ENCODE measurements around the gene KIF21B.

Gene KIF21B

GRCh38 chr1:201061049-201061448 is 37.5 kb upstream of the KIF21B start:
- DNase-seq: no peak

GRCh38 chr1:201060586-201060985 is 37.1 kb upstream of the KIF21B start:
- H3K36me3 ChIP-seq: no peaks in the 10 kb centered on the region
- no peak overlapping the region for H3K27ac ChIP-seq
- no peaks in the 10 kb centered on the region for H3K27me3 ChIP-seq (ENCODE audit: insufficient read depth, low read depth, severe bottlenecking)
- no peaks in the 10 kb centered on the region for H3K9me3 ChIP-seq (ENCODE audit: severe bottlenecking)
- DNase-seq: no peak
- TF ChIP-seq, protein P1, sequence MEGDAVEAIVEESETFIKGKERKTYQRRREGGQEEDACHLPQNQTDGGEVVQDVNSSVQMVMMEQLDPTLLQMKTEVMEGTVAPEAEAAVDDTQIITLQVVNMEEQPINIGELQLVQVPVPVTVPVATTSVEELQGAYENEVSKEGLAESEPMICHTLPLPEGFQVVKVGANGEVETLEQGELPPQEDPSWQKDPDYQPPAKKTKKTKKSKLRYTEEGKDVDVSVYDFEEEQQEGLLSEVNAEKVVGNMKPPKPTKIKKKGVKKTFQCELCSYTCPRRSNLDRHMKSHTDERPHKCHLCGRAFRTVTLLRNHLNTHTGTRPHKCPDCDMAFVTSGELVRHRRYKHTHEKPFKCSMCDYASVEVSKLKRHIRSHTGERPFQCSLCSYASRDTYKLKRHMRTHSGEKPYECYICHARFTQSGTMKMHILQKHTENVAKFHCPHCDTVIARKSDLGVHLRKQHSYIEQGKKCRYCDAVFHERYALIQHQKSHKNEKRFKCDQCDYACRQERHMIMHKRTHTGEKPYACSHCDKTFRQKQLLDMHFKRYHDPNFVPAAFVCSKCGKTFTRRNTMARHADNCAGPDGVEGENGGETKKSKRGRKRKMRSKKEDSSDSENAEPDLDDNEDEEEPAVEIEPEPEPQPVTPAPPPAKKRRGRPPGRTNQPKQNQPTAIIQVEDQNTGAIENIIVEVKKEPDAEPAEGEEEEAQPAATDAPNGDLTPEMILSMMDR (IDR thresholded peaks at IDR 0.05; ENCODE audit: low read depth, low read length): no peak
- no peak overlapping the region for H3K4me3 ChIP-seq (ENCODE audit: low read depth, low read length)

More at GRCh38 chr1:201061049-201061448, 37.5 kb upstream of the KIF21B start:
- Histone ChIP-seq H3K9me3 (ENCODE audit: severe bottlenecking) (no peaks in the 10 kb centered on the region), H3K27me3 (ENCODE audit: insufficient read depth, low read depth, severe bottlenecking) (no peaks in the 10 kb centered on the region), H3K27ac (no peak overlapping the region), H3K4me3 (ENCODE audit: low read depth, low read length) (no peak overlapping the region), H3K36me3 (no peaks in the 10 kb centered on the region)
- TF ChIP-seq, protein P1 (IDR thresholded peaks at IDR 0.05; ENCODE audit: low read depth, low read length): no peak

DNA sequence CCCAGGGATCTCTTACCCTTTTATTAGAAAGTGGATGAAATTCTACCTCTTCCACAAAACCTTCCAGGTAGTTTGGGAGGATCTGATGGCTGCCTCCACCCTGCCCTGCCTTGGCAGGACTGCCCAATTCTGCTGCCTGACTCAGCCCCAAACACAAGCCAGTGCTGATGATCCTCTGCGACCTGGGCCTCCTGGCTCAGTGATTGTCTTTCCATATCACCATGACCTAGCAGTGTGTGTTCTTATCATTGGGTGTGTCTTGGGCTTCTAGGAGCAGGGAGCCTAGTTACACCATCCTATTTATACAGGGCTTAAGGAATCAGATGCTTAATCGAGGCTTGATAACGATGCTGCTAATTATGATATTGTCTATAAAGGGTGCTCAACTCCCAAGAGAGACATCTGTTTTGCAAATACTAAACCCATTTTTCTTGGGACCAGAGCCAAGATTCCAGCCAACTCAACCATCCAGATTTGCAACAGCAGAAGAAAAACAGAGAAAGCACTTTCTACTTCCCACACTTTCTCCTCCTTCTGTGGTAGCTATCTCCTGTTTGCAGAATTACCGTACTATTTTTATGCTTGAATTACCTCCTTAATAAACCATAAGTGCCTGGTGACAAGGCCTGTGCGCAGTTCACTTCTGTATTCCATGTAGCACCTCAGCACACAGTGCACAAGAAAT is 36.5 kb upstream of the KIF21B start:
- no peaks in the 10 kb centered on the region for H3K36me3 ChIP-seq
- H3K27ac ChIP-seq: no peak overlapping the region
- no peak overlapping the region for H3K4me3 ChIP-seq (ENCODE audit: low read depth, low read length)
- no peak for DNase-seq
- H3K9me3 ChIP-seq (ENCODE audit: severe bottlenecking): no peaks in the 10 kb centered on the region
- no peaks in the 10 kb centered on the region for H3K27me3 ChIP-seq (ENCODE audit: insufficient read depth, low read depth, severe bottlenecking)
- TF ChIP-seq, protein P1 (IDR thresholded peaks at IDR 0.05; ENCODE audit: low read depth, low read length): no peak

GRCh38 chr1:201059401-201059800 is 35.9 kb upstream of the KIF21B start:
- no peak overlapping the region for H3K4me3 ChIP-seq (ENCODE audit: low read depth, low read length)
- no peaks in the 10 kb centered on the region for H3K9me3 ChIP-seq (ENCODE audit: severe bottlenecking)
- H3K27ac ChIP-seq: no peak overlapping the region
- no peaks in the 10 kb centered on the region for H3K27me3 ChIP-seq (ENCODE audit: insufficient read depth, low read depth, severe bottlenecking)
- no peaks in the 10 kb centered on the region for H3K36me3 ChIP-seq
- no peak for DNase-seq
- TF ChIP-seq, protein P1 (IDR thresholded peaks at IDR 0.05; ENCODE audit: low read depth, low read length): no peak

GRCh38 chr1:201054091-201054543 is 30.6 kb upstream of the KIF21B start:
- no peak for DNase-seq
- TF ChIP-seq, protein P1 (IDR thresholded peaks at IDR 0.05; ENCODE audit: low read depth, low read length): no peak
- no peaks in the 10 kb centered on the region for H3K27me3 ChIP-seq (ENCODE audit: insufficient read depth, low read depth, severe bottlenecking)
- no peak overlapping the region for H3K4me3 ChIP-seq (ENCODE audit: low read depth, low read length)
- no peak overlapping the region for H3K27ac ChIP-seq
- H3K9me3 ChIP-seq (ENCODE audit: severe bottlenecking): no peaks in the 10 kb centered on the region
- H3K36me3 ChIP-seq: no peaks in the 10 kb centered on the region
